ENCODE results near the gene SYTL3.
"Not testable (repeated sequence)": the region's sequence is repeated elsewhere in the genome, so short reads cannot be mapped to it uniquely, and the experiment has no call there.

The SYTL3 gene

GRCh38 chr6:158638324-158638854 lies 11.5 kb upstream of the SYTL3 start:
- in situ Hi-C loops (cut with HindIII; ENCODE audit: low sequenced_read_pairs), result no loop called here

- in situ Hi-C loops (cut with HindIII; ENCODE audit: low sequenced_read_pairs), result no loop called here
Observed at GRCh38 chr6:158639056-158639455, 10.8 kb upstream of the SYTL3 start.

GRCh38 chr6:158640519-158640918 lies 9.3 kb upstream of the SYTL3 start:
- in situ Hi-C loops (cut with HindIII; ENCODE audit: low sequenced_read_pairs), result no loop called here

- in situ Hi-C loops (cut with HindIII; ENCODE audit: low sequenced_read_pairs), result no loop called here
Observed at GRCh38 chr6:158642097-158642601, 7.7 kb upstream of the SYTL3 start.

GRCh38 chr6:158643836-158644230 lies 6.0 kb upstream of the SYTL3 start:
- in situ Hi-C loops (cut with HindIII; ENCODE audit: low sequenced_read_pairs), result no loop called here

- in situ Hi-C loops (cut with HindIII; ENCODE audit: low sequenced_read_pairs), result no loop called here
Observed at GRCh38 chr6:158644231-158645063, 5.4 kb upstream of the SYTL3 start, which contains the start of gene DYNLT1. DYNLT1 (minus strand) TSS chr6:158644743; CDS start chr6:158644708, 35 bp downstream.

- in situ Hi-C loops (cut with HindIII; ENCODE audit: low sequenced_read_pairs), result no loop called here
Observed at GRCh38 chr6:158645064-158646022, 4.5 kb upstream of the SYTL3 start.

GRCh38 chr6:158646023-158646910 lies 3.6 kb upstream of the SYTL3 start:
- in situ Hi-C loops (cut with HindIII; ENCODE audit: low sequenced_read_pairs), result no loop called here

GRCh38 chr6:158647501-158647900 lies 2.4 kb upstream of the SYTL3 start:
- in situ Hi-C loops (cut with HindIII; ENCODE audit: low sequenced_read_pairs), result no loop called here

GRCh38 chr6:158648682-158649131 lies 1.1 kb upstream of the SYTL3 start:
- in situ Hi-C loops (cut with HindIII; ENCODE audit: low sequenced_read_pairs), result no loop called here

GRCh38 chr6:158651981-158652737 lies 2.3 kb downstream of the SYTL3 start:
- in situ Hi-C loops (cut with HindIII; ENCODE audit: low sequenced_read_pairs), result not testable (repeated sequence)

GRCh38 chr6:158653577-158654354 lies 3.9 kb downstream of the SYTL3 start:
- in situ Hi-C loops (cut with HindIII; ENCODE audit: low sequenced_read_pairs), result no loop called here

GRCh38 chr6:158654498-158654897 lies 4.6 kb downstream of the SYTL3 start:
- in situ Hi-C loops (cut with HindIII; ENCODE audit: low sequenced_read_pairs), result no loop called here

- in situ Hi-C loops (cut with HindIII; ENCODE audit: low sequenced_read_pairs), result no loop called here
Observed at GRCh38 chr6:158654960-158655489, 5.2 kb downstream of the SYTL3 start.

- in situ Hi-C loops (cut with HindIII; ENCODE audit: low sequenced_read_pairs), result no loop called here
Observed at GRCh38 chr6:158655569-158656450, 6.0 kb downstream of the SYTL3 start.

GRCh38 chr6:158656986-158657385 lies 7.1 kb downstream of the SYTL3 start:
- in situ Hi-C loops (cut with HindIII; ENCODE audit: low sequenced_read_pairs), result not testable (repeated sequence)

- in situ Hi-C loops (cut with HindIII; ENCODE audit: low sequenced_read_pairs), result no loop called here
Observed at GRCh38 chr6:158660333-158660754, 10.5 kb downstream of the SYTL3 start.
